Right cardiac atrium (tissue), 5 donors: Measurements from ENCODE around the gene NDUFA3. TPM values are rescaled to one million over a fixed set of nuclear protein-coding genes. Genes with fewer than 3 reads are reported as not detected.

Source experiments
- ATAC-seq, 2 donors: fragments of 200-7000 bp; cut with Tn5 transposase; one replicate each; pipeline versions ENCODE4 v1.8.0 to v1.9.1; 2020; ENCODE audit warnings: moderate library complexity in 2 of 2, mild to moderate bottlenecking in 1 of 2
- DNase-seq, 3 donors: peaks; one replicate each; pipeline ENCODE4 v3.0.0-alpha.2; 2020
- H3K27ac ChIP-seq: one replicate; pipeline ENCODE4 v1.5.1; 2013; ENCODE audit warnings: mild to moderate bottlenecking, low read length, control low read depth, moderate library complexity
- H3K27me3 ChIP-seq: one replicate; pipeline ENCODE4 v1.6.1; 2013; ENCODE audit not compliant: control insufficient read depth, insufficient read depth
- H3K4me1 ChIP-seq: one replicate; pipeline ENCODE4 v1.6.1; 2013; ENCODE audit warnings: low read length; ENCODE audit not compliant: control insufficient read depth, insufficient read depth
- H3K4me3 ChIP-seq: one replicate; pipeline ENCODE4 v1.5.1; 2013; ENCODE audit warnings: low read length, control low read depth
- H3K9me3 ChIP-seq: one replicate; pipeline ENCODE4 v1.6.1; 2013; ENCODE audit warnings: low read length; ENCODE audit not compliant: control insufficient read depth
- WGBS: extraction: QIAGEN DNeasy Blood & Tissue Kit; methylation state at CpG from one replicate; pipeline ENCODE4 v1.1.7; 2013; 5-methylcytosine and 5-hydroxymethylcytosine counted together
- intact Hi-C, 4 donors: fragments of 100-400 bp; cut with DNase I; formaldehyde crosslinking; loops; one replicate each; pipeline versions ENCODE4 v1.11.0 to v1.14.0; 2022 to 2023
- polyA plus RNA-seq: library from polyadenylated mRNA; stranded (reverse); fragments of 200-250 nt; gene quantifications from one replicate; pipeline ENCODE4 v1.2.3, GENCODE V29; 2013
- total RNA-seq, 4 donors: library from RNA; stranded (reverse); fragmentation: NEBNext Ultra II Directional; extraction: Animal tissue kit (Norgen Biotek cat#: 25700); gene quantifications; one replicate each; pipeline ENCODE4 v1.2.1, GENCODE V29; 2021
- donor health status: healthy with polysubstance abuse.
- donor health status: DM: no; HTN: yes; CAD: no.
- donor health status: DM: no; HTN: no; CAD: no.
- donor health status: DM: no; HTN: yes; CAD: no; lungs with severe emphysema.
- donor health status: DM: yes; HTN: yes; CAD: no.

NDUFA3 gene
- total and polyA plus RNA-seq, 5 donors = 264 to 714 (median 395) TPM

DNA sequence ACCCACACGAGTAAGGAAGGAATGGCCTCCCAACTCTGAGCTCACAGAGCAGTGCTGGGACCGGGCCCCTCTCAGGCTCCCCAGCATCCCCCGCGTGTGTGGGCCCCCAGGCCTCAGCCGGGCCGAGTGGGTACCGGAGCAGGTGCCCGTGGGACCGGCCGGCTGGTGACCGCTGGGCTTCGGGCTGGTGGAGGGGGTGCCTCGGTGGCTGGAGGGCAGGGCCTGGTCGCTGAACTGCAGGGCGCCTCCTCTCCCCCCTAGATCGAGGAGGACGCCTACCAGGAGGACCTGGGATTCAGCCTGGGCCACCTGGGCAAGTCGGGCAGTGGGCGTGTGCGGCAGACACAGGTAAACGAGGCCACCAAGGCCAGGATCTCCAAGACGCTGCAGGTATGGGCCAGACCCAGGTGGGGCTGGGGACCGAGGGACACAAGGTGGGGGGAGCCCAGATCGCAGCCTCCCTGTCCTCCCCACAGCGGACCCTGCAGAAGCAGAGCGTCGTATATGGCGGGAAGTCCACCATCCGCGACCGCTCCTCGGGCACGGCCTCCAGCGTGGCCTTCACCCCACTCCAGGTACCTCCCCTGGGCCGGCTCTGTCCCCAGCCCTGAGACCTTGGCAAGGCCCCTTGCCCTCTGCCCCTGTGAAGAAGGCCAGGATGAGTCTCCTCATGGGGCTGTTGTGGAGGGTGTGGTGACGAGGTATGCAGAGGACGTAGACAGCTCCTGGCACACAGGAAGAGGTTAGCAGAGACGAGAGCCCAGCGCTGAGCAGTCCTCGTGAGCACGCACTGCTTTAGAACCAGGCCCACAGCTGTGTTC, 26.4 kb downstream of the NDUFA3 start:
- H3K4me1 ChIP-seq = no peaks in the 10 kb centered on the region
- H3K9me3 ChIP-seq = no peaks in the 10 kb centered on the region
- intact Hi-C loops = no loop called here
- ATAC-seq (no peak), DNase-seq (no peak)
- H3K27ac ChIP-seq = no peak overlapping the region
- no peaks in the 10 kb centered on the region for H3K27me3 ChIP-seq
- no peak overlapping the region for H3K4me3 ChIP-seq
- WGBS = 95% methylated on average over 41 of the region's 41 CpGs

DNA sequence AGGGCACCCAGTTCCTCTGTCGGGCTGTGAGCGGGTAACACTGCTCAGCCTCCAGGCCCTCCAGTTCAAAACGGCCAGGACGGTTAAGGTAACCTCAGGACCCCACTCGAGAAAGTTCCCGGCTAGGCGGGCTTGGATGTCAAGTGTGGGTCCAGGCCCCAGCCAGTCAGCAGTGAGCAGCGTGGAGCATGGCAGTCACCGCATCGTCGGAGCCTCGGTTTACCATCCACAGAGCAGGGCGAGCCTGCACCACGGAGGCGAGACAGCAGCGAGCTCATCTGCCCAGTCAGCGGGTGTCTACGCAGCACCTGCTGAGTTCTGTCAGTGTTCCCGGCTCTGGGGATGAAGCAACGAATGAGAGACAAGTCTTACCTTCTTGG, 27.0 kb downstream of the NDUFA3 start:
- no peaks in the 10 kb centered on the region for H3K9me3 ChIP-seq
- H3K4me3 ChIP-seq = no peak overlapping the region
- no peak overlapping the region for H3K27ac ChIP-seq
- WGBS = 97% methylated on average over 20 of the region's 20 CpGs
- H3K4me1 ChIP-seq = no peaks in the 10 kb centered on the region
- DNase-seq = peak in 1 of 3 donors; percentile 45
- no peaks in the 10 kb centered on the region for H3K27me3 ChIP-seq
- intact Hi-C loops = no loop called here
- no peak for ATAC-seq

DNA sequence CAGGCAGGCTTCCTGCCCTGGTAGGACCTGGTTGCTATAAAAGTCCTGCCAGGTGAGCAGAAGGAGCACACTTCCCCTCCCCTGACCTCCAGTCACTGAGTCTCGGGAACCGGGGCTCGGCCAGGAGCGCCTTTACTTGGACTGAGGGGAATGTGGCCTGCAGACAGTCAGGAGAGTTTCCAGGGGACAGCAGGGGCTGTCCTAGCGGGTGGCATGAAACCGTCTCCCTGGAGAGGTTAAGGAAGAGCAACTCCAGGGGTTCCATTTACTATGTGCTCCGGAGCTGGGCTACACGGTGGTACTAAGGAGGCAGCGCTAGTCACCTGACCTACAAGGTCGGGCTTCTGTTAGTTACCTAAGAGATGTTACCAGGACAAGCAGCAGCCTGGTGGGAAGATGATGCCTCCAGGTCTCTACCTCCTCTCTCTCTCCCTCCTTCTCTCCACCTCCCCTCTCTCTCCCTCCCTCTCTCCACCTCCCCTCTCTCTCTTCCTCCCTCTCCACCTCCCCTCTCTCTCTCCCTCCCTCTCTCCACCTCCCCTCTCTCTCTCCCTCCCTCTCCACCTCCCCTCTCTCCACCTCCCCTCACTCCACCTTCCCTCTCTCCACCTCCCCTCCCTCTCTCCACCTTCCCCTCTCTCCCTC, 30.8 kb downstream of the NDUFA3 start:
- ATAC-seq = no peak
- H3K4me1 ChIP-seq = peaks cover 2% of the 10 kb centered on the region
- H3K27me3 ChIP-seq = no peaks in the 10 kb centered on the region
- H3K27ac ChIP-seq = no peak overlapping the region
- 80% methylated on average over 10 of the region's 10 CpGs for WGBS
- intact Hi-C loops = no loop called here
- peak in 1 of 3 donors; percentile 38 for DNase-seq
- no peaks in the 10 kb centered on the region for H3K9me3 ChIP-seq
- H3K4me3 ChIP-seq = no peak overlapping the region

DNA sequence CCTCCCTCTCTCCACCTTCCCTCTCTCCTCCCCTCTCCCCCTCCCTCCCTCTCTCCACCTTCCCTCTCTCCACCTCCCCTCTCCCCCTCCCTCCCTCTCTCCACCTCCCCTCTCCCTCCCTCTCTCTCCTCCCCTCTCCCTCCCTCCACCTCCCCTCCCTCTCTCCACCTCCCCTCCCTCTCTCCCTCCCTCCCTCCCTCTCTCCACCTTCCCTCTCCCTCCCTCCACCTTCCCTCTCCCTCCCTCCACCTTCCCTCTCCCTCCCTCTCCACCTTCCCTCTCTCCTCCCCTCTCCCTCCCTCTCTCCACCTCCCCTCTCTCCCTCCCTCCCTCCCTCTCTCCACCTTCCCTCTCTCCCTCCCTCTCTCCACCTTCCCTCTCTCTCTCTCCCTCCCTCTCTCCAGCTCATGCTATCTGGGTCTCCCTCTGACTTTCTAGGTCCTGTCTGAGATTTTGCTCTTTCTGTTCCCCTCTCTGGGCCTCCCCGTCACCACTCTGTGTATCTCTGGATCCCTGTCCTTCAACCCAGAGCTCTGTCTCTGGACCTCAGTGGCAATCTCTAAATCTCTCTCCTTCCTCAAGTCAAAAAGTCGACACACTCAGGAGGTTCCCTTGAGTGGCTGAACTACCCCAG, 31.4 kb downstream of the NDUFA3 start:
- H3K27ac ChIP-seq = no peak overlapping the region
- WGBS = 71% methylated on average over 2 of the region's 2 CpGs
- H3K27me3 ChIP-seq = no peaks in the 10 kb centered on the region
- H3K4me3 ChIP-seq = no peak overlapping the region
- H3K9me3 ChIP-seq = no peaks in the 10 kb centered on the region
- intact Hi-C loops = no loop called here
- peaks cover 3% of the 10 kb centered on the region for H3K4me1 ChIP-seq
- no peak for ATAC-seq
- DNase-seq = no peak

DNA sequence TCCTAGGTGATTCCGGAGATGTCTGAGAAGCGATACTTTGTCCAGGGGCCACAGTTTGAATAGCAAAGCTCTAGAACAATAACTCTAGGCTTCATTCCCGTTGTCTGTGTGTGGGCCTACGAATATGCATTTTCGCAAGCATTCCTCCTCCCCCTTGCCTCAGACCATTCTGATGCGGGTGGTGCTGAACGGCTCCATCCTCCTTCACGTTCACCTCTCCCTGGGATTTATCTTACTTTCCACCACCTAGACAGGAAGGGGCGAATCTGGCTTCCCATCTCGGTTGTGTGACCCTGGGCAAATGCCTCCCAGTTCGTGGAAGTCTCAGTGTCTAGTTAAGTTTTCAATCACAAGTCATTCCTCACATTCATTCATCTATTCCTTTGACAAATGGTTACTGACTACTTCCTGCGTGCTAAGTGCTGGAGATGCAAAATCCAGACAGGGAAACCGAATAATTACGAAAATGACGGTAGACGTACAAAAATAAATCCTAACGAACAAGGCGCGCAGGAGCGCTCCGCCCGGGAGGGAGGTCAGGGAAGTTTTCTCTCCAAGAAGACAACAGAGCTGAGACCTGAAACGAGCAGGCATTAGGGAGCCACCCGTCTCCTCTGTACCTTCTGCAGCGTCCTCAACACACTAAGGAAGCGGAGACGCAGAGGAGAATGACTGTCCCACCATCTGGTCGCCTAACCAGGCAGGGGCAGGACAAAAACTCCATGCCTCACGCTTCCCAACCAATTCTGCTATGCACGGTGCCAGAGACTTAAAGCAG, 33.6 kb downstream of the NDUFA3 start:
- Histone ChIP-seq H3K27me3 (no peaks in the 10 kb centered on the region), H3K4me1 (peaks cover 5% of the 10 kb centered on the region), H3K4me3 (peak overlapping the region; percentile 54), H3K27ac (peak overlapping the region; percentile 40), H3K9me3 (no peaks in the 10 kb centered on the region)
- intact Hi-C loops = no loop called here
- ATAC-seq = no peak
- peak in 1 of 3 donors; percentile 51 for DNase-seq
- 3% methylated on average over 30 of the region's 30 CpGs for WGBS

DNA sequence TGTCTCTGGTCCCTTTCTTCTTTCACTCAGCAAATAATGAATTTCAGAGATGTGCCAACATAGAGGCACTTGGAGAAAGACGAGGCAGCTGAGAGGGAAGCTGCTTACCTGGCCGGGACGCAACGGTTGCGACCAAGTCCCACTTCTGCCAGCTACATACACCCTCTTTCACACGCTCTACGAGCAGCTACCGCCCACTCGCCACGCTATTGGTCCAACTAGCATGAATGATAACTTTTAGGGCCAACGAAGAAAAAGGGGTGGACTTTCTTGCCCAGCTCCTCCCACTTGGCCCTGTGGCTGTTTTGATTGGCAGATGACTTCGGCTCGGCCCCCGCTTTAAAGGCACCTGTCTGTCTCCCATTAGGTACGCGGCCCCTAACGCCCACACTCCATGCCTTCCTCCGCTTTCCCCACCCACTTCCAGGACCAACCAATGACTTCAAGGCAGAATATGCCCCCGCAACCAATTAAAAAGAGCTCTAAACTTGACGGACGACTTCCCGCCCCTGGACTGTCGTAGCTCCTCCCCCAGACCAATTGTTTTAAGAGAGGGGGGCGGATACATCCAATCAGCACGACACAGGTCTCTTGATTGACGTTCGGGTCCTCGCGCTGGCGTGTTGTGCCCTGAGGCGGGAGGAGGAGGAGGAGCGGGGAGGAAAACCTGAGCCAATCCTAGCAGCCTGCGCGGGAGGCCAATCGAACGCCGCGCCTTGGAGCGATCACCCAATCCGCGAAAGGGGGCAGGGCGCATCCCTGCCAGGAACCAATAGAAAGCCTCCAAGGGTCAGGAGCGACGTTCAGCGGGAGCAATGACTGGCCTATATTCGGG, 34.4 kb downstream of the NDUFA3 start:
- DNase-seq (peak; percentile 99 to 100 (median 100)), ATAC-seq (peak; percentile 94 to 95)
- Histone ChIP-seq H3K27ac (peak overlapping the region; percentile 40), H3K4me3 (peak overlapping the region; percentile 88), H3K27me3 (no peaks in the 10 kb centered on the region), H3K9me3 (no peaks in the 10 kb centered on the region), H3K4me1 (peaks cover 5% of the 10 kb centered on the region)
- under 1% methylated on average over 46 of the region's 46 CpGs for WGBS
- intact Hi-C loops = no loop called here

DNA sequence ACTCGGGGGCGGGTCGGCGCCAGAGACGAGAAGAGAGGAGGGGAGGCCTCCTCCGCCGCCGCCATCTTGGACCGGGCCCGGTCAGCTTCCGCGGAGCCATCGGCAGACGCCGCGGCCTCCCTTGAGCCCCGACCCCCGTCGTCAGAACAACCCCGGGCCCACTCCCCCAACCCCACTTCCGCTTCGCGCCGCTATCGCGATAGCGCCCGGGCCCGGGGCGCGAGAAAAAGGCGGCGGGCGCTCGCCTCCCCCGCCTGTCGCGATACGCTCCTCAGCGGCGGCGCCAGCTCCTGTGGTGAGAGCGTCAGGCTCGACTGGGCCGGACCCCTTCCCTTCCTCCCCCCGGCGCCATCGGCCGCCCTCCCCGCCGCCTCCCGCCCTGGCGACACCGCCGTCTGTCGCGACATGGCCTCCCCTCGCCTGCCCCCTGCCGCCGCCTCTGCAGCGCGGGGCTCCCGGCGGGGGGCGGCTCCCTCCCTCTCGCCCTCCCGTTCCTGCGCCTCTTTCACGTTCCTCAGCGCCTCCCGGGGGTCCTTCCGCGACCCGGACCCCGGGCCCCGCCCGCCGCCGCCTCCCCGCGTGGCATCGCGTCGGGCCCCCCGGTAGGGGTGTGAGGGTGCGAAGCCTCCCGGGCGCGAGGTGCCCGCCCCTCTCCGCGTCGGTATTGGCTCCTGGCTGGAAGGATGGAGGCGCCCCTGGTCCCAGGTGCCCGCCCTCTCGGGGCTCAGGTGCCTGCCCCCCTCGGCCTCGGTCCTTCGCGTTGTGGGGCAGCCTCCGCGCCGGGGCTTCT, 35.2 kb downstream of the NDUFA3 start, which contains the start of gene CNOT3:
Gene CNOT3 (plus strand): TSS at position 64 of the 790 bp plus-strand sequence. CDS start 5,217 bp downstream, outside the sequence.
- DNase-seq (peak in 2 of 3 donors; percentile 73 to 78), ATAC-seq (no peak)
- intact Hi-C loops = no loop called here
- Histone ChIP-seq H3K27me3 (no peaks in the 10 kb centered on the region), H3K4me3 (peak within 1 kb of the TSS; percentile 88), H3K4me1 (peaks cover 5% of the 10 kb centered on the region), H3K27ac (peak within 1 kb of the TSS; percentile 54), H3K9me3 (no peaks in the 10 kb centered on the region)
- under 1% methylated on average over 103 of the region's 103 CpGs for WGBS

DNA sequence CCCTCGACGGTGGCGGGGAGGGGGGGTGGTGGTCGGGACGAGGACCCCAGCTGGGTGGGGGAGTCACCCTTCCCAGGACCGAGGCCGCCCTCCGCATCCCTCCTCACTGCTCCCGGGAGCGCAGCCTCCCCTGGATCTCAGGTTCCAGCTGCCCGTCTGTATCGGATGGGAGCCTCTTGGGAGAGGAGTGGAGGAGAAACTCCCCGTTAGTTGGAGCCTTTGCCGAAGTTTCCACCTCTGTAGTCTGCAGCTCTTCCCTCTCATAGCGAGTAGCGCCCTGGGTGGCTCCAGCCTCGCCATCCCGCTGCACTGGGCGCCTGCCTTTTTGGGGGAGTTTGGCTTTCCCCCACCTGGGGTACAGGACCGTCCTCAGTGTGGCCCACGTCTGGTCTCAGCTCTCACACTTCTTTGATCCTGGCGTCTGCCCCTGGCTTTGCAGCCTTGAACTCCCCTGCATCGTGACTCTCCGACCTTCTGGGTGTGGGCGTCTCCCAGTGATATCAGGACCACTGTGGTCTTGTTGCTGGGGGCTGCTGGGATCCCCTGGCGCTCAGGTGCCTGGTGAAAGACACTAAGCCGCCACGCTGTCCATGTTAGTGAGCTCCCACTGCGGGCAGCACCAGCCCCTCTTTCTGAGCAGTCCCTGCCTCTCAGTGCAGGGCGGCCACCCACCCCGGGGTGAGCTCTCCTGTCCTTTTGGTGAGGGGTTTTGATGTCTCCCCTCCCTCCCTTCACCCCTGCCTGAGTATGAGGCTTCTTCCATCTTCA, 36.0 kb downstream of the NDUFA3 start:
- ATAC-seq (no peak), DNase-seq (peak in 2 of 3 donors; percentile 49 to 69)
- Histone ChIP-seq H3K27me3 (no peaks in the 10 kb centered on the region), H3K4me1 (peaks cover 5% of the 10 kb centered on the region), H3K4me3 (peak overlapping the region; percentile 88), H3K9me3 (no peaks in the 10 kb centered on the region), H3K27ac (no peak overlapping the region)
- 23% methylated on average over 31 of the region's 31 CpGs for WGBS
- intact Hi-C loops = no loop called here

DNA sequence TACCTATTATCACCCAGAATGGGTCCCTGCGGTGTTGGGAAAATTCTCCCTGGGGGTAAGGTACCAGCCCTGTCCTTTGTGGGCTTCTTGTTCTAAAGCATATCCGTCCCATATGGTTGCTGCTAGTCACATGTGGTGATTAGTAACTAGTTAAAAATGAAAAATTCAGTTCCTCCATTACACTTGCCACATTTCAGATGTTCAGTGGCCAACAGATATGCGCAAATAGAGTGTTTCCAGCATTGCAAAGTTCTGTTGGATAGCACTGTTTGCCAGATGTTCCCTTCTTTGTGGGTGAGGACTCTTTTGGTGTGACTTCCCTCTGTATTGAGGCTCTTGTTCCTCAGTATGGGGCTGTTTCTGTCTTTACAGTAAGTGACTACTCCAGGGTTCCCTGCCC, 38.7 kb downstream of the NDUFA3 start:
- H3K9me3 ChIP-seq = no peaks in the 10 kb centered on the region
- intact Hi-C loops = no loop called here
- WGBS = 92% methylated on average over 3 of the region's 3 CpGs
- no peaks in the 10 kb centered on the region for H3K27me3 ChIP-seq
- no peak overlapping the region for H3K27ac ChIP-seq
- ATAC-seq (no peak), DNase-seq (no peak)
- no peak overlapping the region for H3K4me3 ChIP-seq
- H3K4me1 ChIP-seq = peaks cover 3% of the 10 kb centered on the region
